ENCODE measurements around the gene DOK3. TPM values are rescaled to one million over a fixed set of nuclear protein-coding genes. Genes with fewer than 3 reads are reported as not detected.

The DOK3 gene
- total and polyA plus RNA-seq, 2 of the 13 experiments (the other 11 are each of a cell fraction or from before 2014, with no cell fraction given), result 1.4 to 1.5 TPM

DNA sequence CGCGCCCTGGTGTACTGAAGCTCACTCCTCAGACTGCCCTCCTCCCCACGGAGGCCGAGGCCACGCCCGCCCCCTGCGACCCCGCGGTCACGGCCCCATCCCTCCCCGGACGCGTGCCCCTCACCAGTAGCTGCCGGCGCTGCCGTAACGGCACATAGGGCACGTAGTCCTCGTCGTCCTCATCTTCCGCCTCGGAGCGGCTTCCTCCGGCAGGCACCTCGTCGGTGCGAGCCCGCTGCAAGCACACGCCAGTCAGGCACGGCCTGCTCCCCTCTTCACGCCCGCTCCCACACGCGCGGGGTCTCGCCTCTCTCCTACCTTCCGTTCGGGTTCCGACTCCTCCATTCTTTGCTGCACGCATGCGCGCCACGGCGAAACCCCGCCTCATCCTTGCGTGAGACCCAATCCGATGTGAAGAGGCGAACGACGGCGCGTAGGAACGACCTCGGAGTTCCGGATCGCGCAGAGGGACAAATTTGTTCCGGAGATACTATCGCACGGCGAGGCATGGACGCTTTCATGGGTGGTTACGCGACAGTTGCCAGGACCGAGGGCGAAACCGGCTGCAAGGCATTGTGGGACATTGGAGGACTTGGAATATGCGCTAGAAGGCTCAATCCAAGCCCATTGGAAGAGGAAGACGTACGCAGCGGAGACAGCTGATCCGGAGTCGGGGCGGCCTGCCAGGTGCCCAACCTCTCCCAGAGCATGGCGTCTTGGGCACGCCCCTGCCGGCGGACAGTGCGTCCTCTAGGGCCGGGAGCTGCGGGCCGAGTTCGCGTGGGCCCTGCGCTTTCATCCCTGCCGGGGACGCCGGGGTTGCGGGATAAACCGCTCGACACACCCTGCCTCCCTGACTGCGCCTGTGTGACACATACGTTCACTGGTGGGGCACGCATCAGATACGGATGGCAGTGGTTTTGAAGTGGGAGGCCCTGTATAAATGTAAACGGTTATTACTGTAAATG is 7.3 kb upstream of the DOK3 start, which contains the start of gene DDX41 (continued):
- TF ChIP-seq, protein P1, sequence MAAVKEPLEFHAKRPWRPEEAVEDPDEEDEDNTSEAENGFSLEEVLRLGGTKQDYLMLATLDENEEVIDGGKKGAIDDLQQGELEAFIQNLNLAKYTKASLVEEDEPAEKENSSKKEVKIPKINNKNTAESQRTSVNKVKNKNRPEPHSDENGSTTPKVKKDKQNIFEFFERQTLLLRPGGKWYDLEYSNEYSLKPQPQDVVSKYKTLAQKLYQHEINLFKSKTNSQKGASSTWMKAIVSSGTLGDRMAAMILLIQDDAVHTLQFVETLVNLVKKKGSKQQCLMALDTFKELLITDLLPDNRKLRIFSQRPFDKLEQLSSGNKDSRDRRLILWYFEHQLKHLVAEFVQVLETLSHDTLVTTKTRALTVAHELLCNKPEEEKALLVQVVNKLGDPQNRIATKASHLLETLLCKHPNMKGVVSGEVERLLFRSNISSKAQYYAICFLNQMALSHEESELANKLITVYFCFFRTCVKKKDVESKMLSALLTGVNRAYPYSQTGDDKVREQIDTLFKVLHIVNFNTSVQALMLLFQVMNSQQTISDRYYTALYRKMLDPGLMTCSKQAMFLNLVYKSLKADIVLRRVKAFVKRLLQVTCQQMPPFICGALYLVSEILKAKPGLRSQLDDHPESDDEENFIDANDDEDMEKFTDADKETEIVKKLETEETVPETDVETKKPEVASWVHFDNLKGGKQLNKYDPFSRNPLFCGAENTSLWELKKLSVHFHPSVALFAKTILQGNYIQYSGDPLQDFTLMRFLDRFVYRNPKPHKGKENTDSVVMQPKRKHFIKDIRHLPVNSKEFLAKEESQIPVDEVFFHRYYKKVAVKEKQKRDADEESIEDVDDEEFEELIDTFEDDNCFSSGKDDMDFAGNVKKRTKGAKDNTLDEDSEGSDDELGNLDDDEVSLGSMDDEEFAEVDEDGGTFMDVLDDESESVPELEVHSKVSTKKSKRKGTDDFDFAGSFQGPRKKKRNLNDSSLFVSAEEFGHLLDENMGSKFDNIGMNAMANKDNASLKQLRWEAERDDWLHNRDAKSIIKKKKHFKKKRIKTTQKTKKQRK (IDR thresholded peaks at IDR 0.05; ENCODE audit: low read length), result no peak
- TF ChIP-seq ZBTB38 (CRISPR knock-in tag; IDR thresholded peaks at IDR 0.05) (peak; percentile 57; the same call in 1 of the 2 replicates), TOE1 (CRISPR knock-in tag; IDR thresholded peaks at IDR 0.05) (peak; percentile 87), ZKSCAN8 (CRISPR knock-in tag; IDR thresholded peaks at IDR 0.05; ENCODE audit: borderline replicate concordance) (peak; percentile 86; the same call in 1 of the 2 replicates), ZNF543 (CRISPR knock-in tag; IDR thresholded peaks at IDR 0.05) (peak; percentile 95), ZNF83 (CRISPR knock-in tag; IDR thresholded peaks at IDR 0.05; ENCODE audit: borderline replicate concordance) (no peak; the same call in 1 of the 2 replicates), FOXM1 (CRISPR knock-in tag; IDR thresholded peaks at IDR 0.05) (peak; percentile 49; the same call in 1 of the 2 replicates), YEATS4 (CRISPR knock-in tag; IDR thresholded peaks at IDR 0.05; ENCODE audit: borderline replicate concordance) (peak; percentile 90), ZMYM4 (CRISPR knock-in tag; IDR thresholded peaks at IDR 0.05) (peak; percentile 93), ZNF383 (CRISPR knock-in tag; IDR thresholded peaks at IDR 0.05; ENCODE audit: borderline replicate concordance) (peak; percentile 89; the same call in 1 of the 2 replicates), HNRNPLL (IDR thresholded peaks at IDR 0.05; ENCODE audit: low read depth, low read length, poor library complexity, severe bottlenecking) (peak; percentile 89), ZNF883 (CRISPR knock-in tag; IDR thresholded peaks at IDR 0.05; ENCODE audit: not compliant biosample characterization) (peak; percentile 28), GTF3A (CRISPR knock-in tag; conservative IDR thresholded peaks at IDR 0.05) (no peak)
- TF ChIP-seq, protein P2, sequence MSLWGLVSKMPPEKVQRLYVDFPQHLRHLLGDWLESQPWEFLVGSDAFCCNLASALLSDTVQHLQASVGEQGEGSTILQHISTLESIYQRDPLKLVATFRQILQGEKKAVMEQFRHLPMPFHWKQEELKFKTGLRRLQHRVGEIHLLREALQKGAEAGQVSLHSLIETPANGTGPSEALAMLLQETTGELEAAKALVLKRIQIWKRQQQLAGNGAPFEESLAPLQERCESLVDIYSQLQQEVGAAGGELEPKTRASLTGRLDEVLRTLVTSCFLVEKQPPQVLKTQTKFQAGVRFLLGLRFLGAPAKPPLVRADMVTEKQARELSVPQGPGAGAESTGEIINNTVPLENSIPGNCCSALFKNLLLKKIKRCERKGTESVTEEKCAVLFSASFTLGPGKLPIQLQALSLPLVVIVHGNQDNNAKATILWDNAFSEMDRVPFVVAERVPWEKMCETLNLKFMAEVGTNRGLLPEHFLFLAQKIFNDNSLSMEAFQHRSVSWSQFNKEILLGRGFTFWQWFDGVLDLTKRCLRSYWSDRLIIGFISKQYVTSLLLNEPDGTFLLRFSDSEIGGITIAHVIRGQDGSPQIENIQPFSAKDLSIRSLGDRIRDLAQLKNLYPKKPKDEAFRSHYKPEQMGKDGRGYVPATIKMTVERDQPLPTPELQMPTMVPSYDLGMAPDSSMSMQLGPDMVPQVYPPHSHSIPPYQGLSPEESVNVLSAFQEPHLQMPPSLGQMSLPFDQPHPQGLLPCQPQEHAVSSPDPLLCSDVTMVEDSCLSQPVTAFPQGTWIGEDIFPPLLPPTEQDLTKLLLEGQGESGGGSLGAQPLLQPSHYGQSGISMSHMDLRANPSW (CRISPR knock-in tag; IDR thresholded peaks at IDR 0.05; ENCODE audit: borderline replicate concordance), result peak; percentile 94; the same call in 1 of the 2 replicates
- TF ChIP-seq, protein P3, sequence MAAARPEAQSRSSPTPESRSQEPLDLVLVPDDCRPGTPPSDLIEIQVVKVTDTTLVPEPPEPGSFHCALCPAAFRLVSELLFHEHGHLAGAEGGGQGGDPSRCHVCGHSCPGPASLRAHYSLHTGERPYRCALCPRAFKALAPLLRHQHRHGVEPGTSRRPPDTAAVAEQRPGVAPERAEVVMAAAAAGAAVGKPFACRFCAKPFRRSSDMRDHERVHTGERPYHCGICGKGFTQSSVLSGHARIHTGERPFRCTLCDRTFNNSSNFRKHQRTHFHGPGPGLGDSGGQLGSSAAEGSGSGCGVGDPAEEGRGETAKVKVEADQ (CRISPR knock-in tag; IDR thresholded peaks at IDR 0.05; ENCODE audit: borderline replicate concordance), result peak; percentile 44; the same call in 1 of the 2 replicates
- TF ChIP-seq, protein P4, sequence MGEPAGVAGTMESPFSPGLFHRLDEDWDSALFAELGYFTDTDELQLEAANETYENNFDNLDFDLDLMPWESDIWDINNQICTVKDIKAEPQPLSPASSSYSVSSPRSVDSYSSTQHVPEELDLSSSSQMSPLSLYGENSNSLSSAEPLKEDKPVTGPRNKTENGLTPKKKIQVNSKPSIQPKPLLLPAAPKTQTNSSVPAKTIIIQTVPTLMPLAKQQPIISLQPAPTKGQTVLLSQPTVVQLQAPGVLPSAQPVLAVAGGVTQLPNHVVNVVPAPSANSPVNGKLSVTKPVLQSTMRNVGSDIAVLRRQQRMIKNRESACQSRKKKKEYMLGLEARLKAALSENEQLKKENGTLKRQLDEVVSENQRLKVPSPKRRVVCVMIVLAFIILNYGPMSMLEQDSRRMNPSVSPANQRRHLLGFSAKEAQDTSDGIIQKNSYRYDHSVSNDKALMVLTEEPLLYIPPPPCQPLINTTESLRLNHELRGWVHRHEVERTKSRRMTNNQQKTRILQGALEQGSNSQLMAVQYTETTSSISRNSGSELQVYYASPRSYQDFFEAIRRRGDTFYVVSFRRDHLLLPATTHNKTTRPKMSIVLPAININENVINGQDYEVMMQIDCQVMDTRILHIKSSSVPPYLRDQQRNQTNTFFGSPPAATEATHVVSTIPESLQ (CRISPR knock-in tag; conservative IDR thresholded peaks at IDR 0.05), result no peak
